COLO829 (cell line): Measurements from ENCODE around the gene FGD5.

ENCODE experiments used
- DNase-seq: peaks from one replicate; pipeline ENCODE4 v3.0.0; 2012; ENCODE audit warnings: low spot score

Gene FGD5

GRCh38 chr3:14824646-14825045 lies 5.9 kb downstream of the FGD5 start:
- no peak for DNase-seq

GRCh38 chr3:14826069-14826468 lies 7.3 kb downstream of the FGD5 start:
- no peak for DNase-seq

- no peak for DNase-seq
These were observed 9.0 kb downstream of the FGD5 start for GRCh38 chr3:14827776-14828175.

GRCh38 chr3:14829811-14830210 lies 11.0 kb downstream of the FGD5 start:
- DNase-seq = no peak

GRCh38 chr3:14831916-14832450 lies 13.2 kb downstream of the FGD5 start:
- no peak for DNase-seq

GRCh38 chr3:14832975-14833722 lies 14.4 kb downstream of the FGD5 start:
- DNase-seq = no peak

- no peak for DNase-seq
These were observed 15.4 kb downstream of the FGD5 start for GRCh38 chr3:14834121-14834520.

GRCh38 chr3:14834807-14835466 lies 16.2 kb downstream of the FGD5 start:
- no peak for DNase-seq

GRCh38 chr3:14836049-14836468 lies 17.3 kb downstream of the FGD5 start:
- DNase-seq = no peak

GRCh38 chr3:14837186-14837877 lies 18.6 kb downstream of the FGD5 start:
- DNase-seq = no peak

GRCh38 chr3:14837878-14838258 lies 19.1 kb downstream of the FGD5 start:
- DNase-seq = no peak

- DNase-seq = no peak
These were observed 20.5 kb downstream of the FGD5 start for GRCh38 chr3:14839236-14839635.

GRCh38 chr3:14841836-14842235 lies 23.1 kb downstream of the FGD5 start:
- DNase-seq = no peak

- no peak for DNase-seq
These were observed 23.5 kb downstream of the FGD5 start for GRCh38 chr3:14842277-14842676.

GRCh38 chr3:14843321-14843720 lies 24.6 kb downstream of the FGD5 start:
- DNase-seq = no peak

GRCh38 chr3:14844386-14845170 lies 25.8 kb downstream of the FGD5 start:
- DNase-seq = no peak

- DNase-seq = no peak
These were observed 26.4 kb downstream of the FGD5 start for GRCh38 chr3:14845180-14845579.

- no peak for DNase-seq
These were observed 27.1 kb downstream of the FGD5 start for GRCh38 chr3:14845826-14846225.

GRCh38 chr3:14846226-14846880 lies 27.6 kb downstream of the FGD5 start:
- no peak for DNase-seq

- no peak for DNase-seq
These were observed 29.1 kb downstream of the FGD5 start for GRCh38 chr3:14847613-14848541.
